CD14-positive monocyte (primary cell): ENCODE measurements around the gene LCLAT1. TPM values are rescaled to one million over a fixed set of nuclear protein-coding genes. Genes with fewer than 3 reads are reported as not detected.

Source experiments
- DNase-seq, 3 donors: peaks; one replicate each; pipeline ENCODE4 v3.0.0-alpha.2; 2011 to 2022
- H2AFZ ChIP-seq: 2 replicates; pipeline ENCODE4 v1.6.0; 2012; ENCODE audit warnings: mild to moderate bottlenecking, low read depth, low read length, inconsistent platforms; ENCODE audit not compliant: insufficient read depth, poor library complexity, severe bottlenecking
- H3K27ac ChIP-seq, 2 donors: 1 replicate in 1 of 2; 2 replicates in 1 of 2; pipeline ENCODE4 v1.5.1; 2012 to 2013; ENCODE audit warnings: low read length in 2 of 2, control low read depth in 1 of 2, inconsistent platforms in 1 of 2, low read depth in 1 of 2, mild to moderate bottlenecking in 1 of 2
- H3K27me3 ChIP-seq, 2 donors: one replicate each; pipeline versions ENCODE4 v1.6.0 to v1.6.1; 2011 to 2013; ENCODE audit warnings: low read length in 2 of 2; ENCODE audit not compliant: control insufficient read depth in 2 of 2, insufficient read depth in 2 of 2
- H3K36me3 ChIP-seq, 2 donors: replicated peaks in 1 of 2; 1 replicate in 1 of 2; 2 replicates in 1 of 2; pipeline versions ENCODE4 v1.5.1 to v1.6.1; 2012 to 2013; ENCODE audit warnings: low read length in 2 of 2, control low read depth in 1 of 2, inconsistent platforms in 1 of 2, mild to moderate bottlenecking in 1 of 2; ENCODE audit not compliant: insufficient read depth in 2 of 2, control insufficient read depth in 1 of 2
- H3K4me1 ChIP-seq, 2 donors: 1 replicate in 1 of 2; 2 replicates in 1 of 2; pipeline versions ENCODE4 v1.5.1 to v1.6.1; 2012 to 2013; ENCODE audit warnings: low read length in 2 of 2, control low read depth in 1 of 2, inconsistent platforms in 1 of 2, mild to moderate bottlenecking in 1 of 2, moderate library complexity in 1 of 2; ENCODE audit not compliant: insufficient read depth in 2 of 2, control insufficient read depth in 1 of 2
- H3K4me2 ChIP-seq: replicated peaks from 2 replicates; pipeline ENCODE3; 2012; ENCODE audit warnings: low read length, moderate library complexity, mild to moderate bottlenecking; ENCODE audit not compliant: poor library complexity, severe bottlenecking; ENCODE audit errors: extremely low read depth
- H3K4me3 ChIP-seq, 3 experiments: fragments of 200-600 bp in 1 of 3; sonication (generic) in 1 of 3; replicated peaks in 1 of 3; 1 replicate in 2 of 3; 2 replicates in 1 of 3; pipeline ENCODE4 v1.5.1; 2011 to 2013; ENCODE audit warnings: low read length in 3 of 3, mild to moderate bottlenecking in 3 of 3, control low read depth in 2 of 3, low read depth in 2 of 3, inconsistent platforms in 1 of 3, moderate library complexity in 1 of 3
- H3K79me2 ChIP-seq: 2 replicates; pipeline ENCODE4 v1.6.0; 2012; ENCODE audit warnings: mild to moderate bottlenecking, control low read depth, inconsistent platforms, low read length, moderate library complexity; ENCODE audit not compliant: insufficient read depth
- H3K9ac ChIP-seq: 2 replicates; pipeline ENCODE4 v1.6.0; 2017; ENCODE audit warnings: low read length, mild to moderate bottlenecking; ENCODE audit not compliant: insufficient read depth, poor library complexity, severe bottlenecking
- H3K9me3 ChIP-seq, 2 donors: replicated peaks in 1 of 2; 1 replicate in 1 of 2; 2 replicates in 1 of 2; pipeline versions ENCODE4 v1.5.1 to v1.6.1; 2012 to 2013; ENCODE audit warnings: low read length in 2 of 2, control low read depth in 1 of 2; ENCODE audit not compliant: control insufficient read depth in 1 of 2, insufficient read depth in 1 of 2
- H4K20me1 ChIP-seq: 2 replicates; pipeline ENCODE4 v1.6.0; 2012; ENCODE audit warnings: mild to moderate bottlenecking, low read length, control low read depth, moderate library complexity; ENCODE audit not compliant: insufficient read depth
- H3K27ac Mint-ChIP-seq, 7 donors: one replicate each; pipeline ENCODE4 v1.8.0; 2020; ENCODE audit warnings: mild to moderate bottlenecking in 7 of 7, mixed read lengths in 7 of 7, moderate library complexity in 6 of 7, inconsistent platforms in 2 of 7
- H3K27me3 Mint-ChIP-seq, 3 donors: one replicate each; pipeline ENCODE4 v1.8.0; 2021 to 2022; ENCODE audit warnings: low read depth in 3 of 3, mild to moderate bottlenecking in 3 of 3, mixed read lengths in 3 of 3, moderate library complexity in 3 of 3, inconsistent platforms in 1 of 3
- H3K36me3 Mint-ChIP-seq, 2 donors: one replicate each; pipeline ENCODE4 v1.8.0; 2020; ENCODE audit warnings: mixed read lengths in 2 of 2, inconsistent platforms in 1 of 2, mild to moderate bottlenecking in 1 of 2
- H3K4me1 Mint-ChIP-seq: one replicate; pipeline ENCODE4 v1.8.0; 2020; ENCODE audit warnings: mild to moderate bottlenecking, mixed read lengths
- H3K4me3 Mint-ChIP-seq, 2 donors: one replicate each; pipeline ENCODE4 v1.8.0; 2020; ENCODE audit warnings: mild to moderate bottlenecking in 2 of 2, mixed read lengths in 2 of 2, moderate library complexity in 1 of 2
- H3K9me3 Mint-ChIP-seq, 7 donors: one replicate each; pipeline ENCODE4 v1.8.0; 2020 to 2022; ENCODE audit warnings: mixed read lengths in 7 of 7, mild to moderate bottlenecking in 6 of 7, moderate library complexity in 6 of 7, inconsistent platforms in 2 of 7
- CTCF ChIP-seq: fragments of 200-600 bp; IDR thresholded peaks from one replicate; pipeline ENCODE4 v1.8.0; 2022; ENCODE audit warnings: antibody characterized with exemption, mild to moderate bottlenecking
- WGBS: methylation state at CpG from one replicate; pipeline ENCODE4 v1.1.5; 2013; ENCODE audit warnings: missing lambda C conversion rate; ENCODE audit not compliant: insufficient coverage; 5-methylcytosine and 5-hydroxymethylcytosine counted together
- intact Hi-C, 2 donors: fragments of 100-400 bp; cut with micrococcal nuclease; formaldehyde crosslinking; loops; one replicate each; pipeline versions ENCODE4 v1.15.0 to v1.15.1; 2023
- polyA plus RNA-seq, 3 donors: library from polyadenylated mRNA; depleted of rRNA in 1 of 3; unstranded in 2 of 3; stranded (reverse) in 1 of 3; fragments of 300-500 nt in 2 of 3; fragments of >200 nt in 1 of 3; fragmentation: Illumina TruSeq in 2 of 3; gene quantifications; 1 replicate in 2 of 3; 2 replicates in 1 of 3; pipeline ENCODE4 v1.2.3, GENCODE V29; 2012 to 2021

The LCLAT1 gene
- polyA plus RNA-seq, 3 donors, result 1.2 to 5.7 (median 1.3) TPM

GRCh38 chr2:30686000-30686399 lies 239.0 kb downstream of the LCLAT1 start:
- Histone ChIP-seq H3K27ac (no peak overlapping the region), H3K4me1 (no peaks in the 10 kb centered on the region), H3K9me3 (no peaks in the 10 kb centered on the region), H3K79me2 (no peaks in the 10 kb centered on the region), H3K27me3 (no peaks in the 10 kb centered on the region), H2AFZ (no peak overlapping the region), H3K4me3 (no peak overlapping the region), H3K36me3 (no peaks in the 10 kb centered on the region), H4K20me1 (no peaks in the 10 kb centered on the region), H3K4me2 (no peak overlapping the region), H3K9ac (no peak overlapping the region)
- intact Hi-C loops, result no loop called here
- no peak for DNase-seq
- Mint-ChIP-seq H3K9me3 (no peaks in the 10 kb centered on the region), H3K36me3 (no peaks in the 10 kb centered on the region), H3K4me1 (peaks cover 2% of the 10 kb centered on the region), H3K27me3 (peaks cover 0 to 6% (median 2%) of the 10 kb centered on the region in 3 donors), H3K4me3 (no peak overlapping the region), H3K27ac (no peak overlapping the region)
- peak; percentile 30 for TF ChIP-seq CTCF
- 100% methylated on average over 1 of the region's 2 CpGs for WGBS

- Mint-ChIP-seq H3K4me1 (peaks cover 2% of the 10 kb centered on the region), H3K36me3 (no peaks in the 10 kb centered on the region), H3K9me3 (no peaks in the 10 kb centered on the region), H3K27me3 (peaks cover 0 to 8% (median 2%) of the 10 kb centered on the region in 3 donors), H3K4me3 (no peak overlapping the region), H3K27ac (peak overlapping the region in 1 of 7 donors; percentile 63)
- no peak overlapping the region for H2AFZ ChIP-seq
- no peaks in the 10 kb centered on the region for H3K9me3 ChIP-seq
- no peaks in the 10 kb centered on the region for H3K79me2 ChIP-seq
- no peak for TF ChIP-seq CTCF
- no peak overlapping the region for H3K9ac ChIP-seq
- no peak overlapping the region for H3K4me3 ChIP-seq
- WGBS, result 100% methylated on average over 1 of the region's 4 CpGs
- H3K27me3 ChIP-seq, result no peaks in the 10 kb centered on the region
- no peaks in the 10 kb centered on the region for H3K36me3 ChIP-seq
- no peaks in the 10 kb centered on the region for H3K4me1 ChIP-seq
- no peak overlapping the region for H3K4me2 ChIP-seq
- H3K27ac ChIP-seq, result no peak overlapping the region
- no peaks in the 10 kb centered on the region for H4K20me1 ChIP-seq
- intact Hi-C loops, result no loop called here
- DNase-seq, result no peak
Observed at GRCh38 chr2:30686669-30687068, 239.6 kb downstream of the LCLAT1 start.
